Measurements from ENCODE around the gene SESN1.

Gene SESN1

DNA sequence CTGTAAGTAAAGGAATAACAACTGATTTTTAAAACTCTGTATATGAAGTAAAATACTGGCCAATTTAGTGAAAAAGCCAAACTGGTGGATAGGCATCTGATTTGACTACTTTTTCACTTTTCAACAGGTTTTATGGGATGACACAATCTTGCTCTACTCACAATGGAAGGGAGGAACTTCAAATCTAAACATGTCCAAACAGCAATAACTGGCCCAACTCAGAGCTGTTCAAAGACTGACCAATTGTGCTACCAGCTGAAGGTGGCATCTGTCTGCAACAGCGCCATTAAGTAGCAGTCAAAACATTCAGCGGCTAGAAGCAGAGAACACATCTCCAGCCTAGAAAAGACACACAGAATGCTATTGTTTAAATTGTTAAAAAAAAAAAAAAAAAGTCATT lies 44.6 kb downstream of the SESN1 start:
- TF ChIP-seq ZC3H10 (CRISPR knock-in tag; IDR thresholded peaks at IDR 0.05) (no peak), ZNF70 (CRISPR knock-in tag; IDR thresholded peaks at IDR 0.05) (no peak), CSDC2 (CRISPR knock-in tag; IDR thresholded peaks at IDR 0.05) (no peak), SNAI2 (CRISPR knock-in tag; IDR thresholded peaks at IDR 0.05) (no peak), ZNF8 (CRISPR knock-in tag; IDR thresholded peaks at IDR 0.05) (no peak), BACH2 (CRISPR knock-in tag; IDR thresholded peaks at IDR 0.05; ENCODE audit: borderline replicate concordance) (no peak)
- no peak for ATAC-seq

DNA sequence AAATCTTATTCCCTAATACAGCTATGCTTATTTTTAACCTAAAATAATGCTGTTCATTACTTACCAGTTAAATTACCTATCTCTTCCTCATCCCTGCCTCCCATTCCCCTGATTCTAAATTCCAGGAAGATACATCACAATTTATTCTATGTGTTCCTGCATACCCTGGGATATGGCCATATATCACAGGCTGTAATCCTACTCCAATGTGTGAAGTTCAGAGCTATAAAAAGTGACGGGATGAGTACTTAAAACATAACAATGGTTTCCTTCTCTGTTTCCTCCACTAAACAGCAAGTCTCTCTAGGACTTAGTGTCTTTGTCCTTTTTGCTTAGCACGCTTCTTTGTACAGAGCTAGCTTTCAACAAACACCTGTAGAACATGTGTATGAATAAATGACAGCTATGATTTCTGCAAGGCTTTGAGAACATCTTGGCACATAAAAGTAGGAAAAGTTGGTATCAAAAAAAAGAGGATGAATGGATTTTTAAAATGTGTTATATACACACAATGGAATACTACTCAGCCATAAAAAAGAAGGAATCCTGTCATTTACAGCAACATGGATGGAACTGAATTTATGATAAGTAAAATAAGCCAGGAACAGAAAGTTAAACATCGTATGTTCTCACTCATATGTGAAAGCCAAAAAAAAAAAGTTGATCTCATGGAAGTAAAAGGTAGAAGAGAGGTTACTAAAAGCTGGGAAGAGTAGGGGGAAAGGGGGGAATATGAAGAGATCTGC lies 45.8 kb downstream of the SESN1 start:
- TF ChIP-seq ZNF70 (CRISPR knock-in tag; IDR thresholded peaks at IDR 0.05), result no peak
- TF ChIP-seq BACH2 (CRISPR knock-in tag; IDR thresholded peaks at IDR 0.05; ENCODE audit: borderline replicate concordance), result no peak
- no peak for TF ChIP-seq TCF4 (CRISPR knock-in tag; IDR thresholded peaks at IDR 0.05; ENCODE audit: borderline replicate concordance)
- no peak for TF ChIP-seq ISL1 (CRISPR knock-in tag; IDR thresholded peaks at IDR 0.05)
- TF ChIP-seq ZC3H10 (CRISPR knock-in tag; IDR thresholded peaks at IDR 0.05), result no peak
- TF ChIP-seq ESRRG (CRISPR knock-in tag; IDR thresholded peaks at IDR 0.05), result no peak
- TF ChIP-seq, protein P1, sequence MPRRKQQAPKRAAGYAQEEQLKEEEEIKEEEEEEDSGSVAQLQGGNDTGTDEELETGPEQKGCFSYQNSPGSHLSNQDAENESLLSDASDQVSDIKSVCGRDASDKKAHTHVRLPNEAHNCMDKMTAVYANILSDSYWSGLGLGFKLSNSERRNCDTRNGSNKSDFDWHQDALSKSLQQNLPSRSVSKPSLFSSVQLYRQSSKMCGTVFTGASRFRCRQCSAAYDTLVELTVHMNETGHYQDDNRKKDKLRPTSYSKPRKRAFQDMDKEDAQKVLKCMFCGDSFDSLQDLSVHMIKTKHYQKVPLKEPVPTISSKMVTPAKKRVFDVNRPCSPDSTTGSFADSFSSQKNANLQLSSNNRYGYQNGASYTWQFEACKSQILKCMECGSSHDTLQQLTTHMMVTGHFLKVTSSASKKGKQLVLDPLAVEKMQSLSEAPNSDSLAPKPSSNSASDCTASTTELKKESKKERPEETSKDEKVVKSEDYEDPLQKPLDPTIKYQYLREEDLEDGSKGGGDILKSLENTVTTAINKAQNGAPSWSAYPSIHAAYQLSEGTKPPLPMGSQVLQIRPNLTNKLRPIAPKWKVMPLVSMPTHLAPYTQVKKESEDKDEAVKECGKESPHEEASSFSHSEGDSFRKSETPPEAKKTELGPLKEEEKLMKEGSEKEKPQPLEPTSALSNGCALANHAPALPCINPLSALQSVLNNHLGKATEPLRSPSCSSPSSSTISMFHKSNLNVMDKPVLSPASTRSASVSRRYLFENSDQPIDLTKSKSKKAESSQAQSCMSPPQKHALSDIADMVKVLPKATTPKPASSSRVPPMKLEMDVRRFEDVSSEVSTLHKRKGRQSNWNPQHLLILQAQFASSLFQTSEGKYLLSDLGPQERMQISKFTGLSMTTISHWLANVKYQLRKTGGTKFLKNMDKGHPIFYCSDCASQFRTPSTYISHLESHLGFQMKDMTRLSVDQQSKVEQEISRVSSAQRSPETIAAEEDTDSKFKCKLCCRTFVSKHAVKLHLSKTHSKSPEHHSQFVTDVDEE (CRISPR knock-in tag; IDR thresholded peaks at IDR 0.05), result no peak
- no peak for TF ChIP-seq ZFP30 (CRISPR knock-in tag; IDR thresholded peaks at IDR 0.05)
- TF ChIP-seq, protein P2, sequence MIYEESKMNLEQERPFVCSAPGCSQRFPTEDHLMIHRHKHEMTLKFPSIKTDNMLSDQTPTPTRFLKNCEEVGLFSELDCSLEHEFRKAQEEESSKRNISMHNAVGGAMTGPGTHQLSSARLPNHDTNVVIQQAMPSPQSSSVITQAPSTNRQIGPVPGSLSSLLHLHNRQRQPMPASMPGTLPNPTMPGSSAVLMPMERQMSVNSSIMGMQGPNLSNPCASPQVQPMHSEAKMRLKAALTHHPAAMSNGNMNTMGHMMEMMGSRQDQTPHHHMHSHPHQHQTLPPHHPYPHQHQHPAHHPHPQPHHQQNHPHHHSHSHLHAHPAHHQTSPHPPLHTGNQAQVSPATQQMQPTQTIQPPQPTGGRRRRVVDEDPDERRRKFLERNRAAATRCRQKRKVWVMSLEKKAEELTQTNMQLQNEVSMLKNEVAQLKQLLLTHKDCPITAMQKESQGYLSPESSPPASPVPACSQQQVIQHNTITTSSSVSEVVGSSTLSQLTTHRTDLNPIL (CRISPR knock-in tag; IDR thresholded peaks at IDR 0.05; ENCODE audit: low read depth), result no peak
- no peak for TF ChIP-seq ARNTL (CRISPR knock-in tag; IDR thresholded peaks at IDR 0.05; ENCODE audit: borderline replicate concordance, low read depth)
- ATAC-seq, result no peak

DNA sequence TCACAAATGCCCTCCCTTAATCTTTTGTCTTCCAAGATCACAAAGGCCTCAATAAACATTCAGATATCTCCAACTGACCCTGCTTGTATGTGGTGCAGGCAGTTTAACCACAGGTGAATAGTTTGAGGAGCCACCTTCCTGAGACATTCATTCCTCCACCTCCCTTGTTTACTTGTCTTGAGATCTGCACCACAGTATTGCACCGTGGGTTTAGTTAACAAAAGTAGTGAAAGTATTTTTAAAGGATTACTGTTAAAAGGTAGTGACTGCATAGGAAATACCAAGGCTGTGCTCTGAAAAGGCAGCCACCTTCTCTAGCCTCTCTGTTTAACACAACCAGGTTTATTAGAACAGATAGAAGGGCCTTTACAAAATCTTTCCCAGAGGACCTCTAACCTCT lies 46.5 kb downstream of the SESN1 start:
- ATAC-seq, result no peak
- no peak for TF ChIP-seq ZFP30 (CRISPR knock-in tag; IDR thresholded peaks at IDR 0.05)
- no peak for TF ChIP-seq ZNF70 (CRISPR knock-in tag; IDR thresholded peaks at IDR 0.05)
- TF ChIP-seq, protein P3, sequence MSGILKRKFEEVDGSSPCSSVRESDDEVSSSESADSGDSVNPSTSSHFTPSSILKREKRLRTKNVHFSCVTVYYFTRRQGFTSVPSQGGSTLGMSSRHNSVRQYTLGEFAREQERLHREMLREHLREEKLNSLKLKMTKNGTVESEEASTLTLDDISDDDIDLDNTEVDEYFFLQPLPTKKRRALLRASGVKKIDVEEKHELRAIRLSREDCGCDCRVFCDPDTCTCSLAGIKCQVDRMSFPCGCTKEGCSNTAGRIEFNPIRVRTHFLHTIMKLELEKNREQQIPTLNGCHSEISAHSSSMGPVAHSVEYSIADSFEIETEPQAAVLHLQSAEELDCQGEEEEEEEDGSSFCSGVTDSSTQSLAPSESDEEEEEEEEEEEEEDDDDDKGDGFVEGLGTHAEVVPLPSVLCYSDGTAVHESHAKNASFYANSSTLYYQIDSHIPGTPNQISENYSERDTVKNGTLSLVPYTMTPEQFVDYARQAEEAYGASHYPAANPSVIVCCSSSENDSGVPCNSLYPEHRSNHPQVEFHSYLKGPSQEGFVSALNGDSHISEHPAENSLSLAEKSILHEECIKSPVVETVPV (CRISPR knock-in tag; IDR thresholded peaks at IDR 0.05), result no peak
- no peak for TF ChIP-seq ZNF565 (CRISPR knock-in tag; conservative IDR thresholded peaks at IDR 0.05; ENCODE audit: low read depth)
- TF ChIP-seq GLIS3 (CRISPR knock-in tag; IDR thresholded peaks at IDR 0.05), result no peak
- no peak for TF ChIP-seq ZC3H10 (CRISPR knock-in tag; IDR thresholded peaks at IDR 0.05)
- TF ChIP-seq, protein P2 (CRISPR knock-in tag; IDR thresholded peaks at IDR 0.05; ENCODE audit: low read depth), result no peak
- TF ChIP-seq TCF4 (CRISPR knock-in tag; IDR thresholded peaks at IDR 0.05; ENCODE audit: borderline replicate concordance), result no peak
- TF ChIP-seq CSDC2 (CRISPR knock-in tag; IDR thresholded peaks at IDR 0.05), result no peak
- TF ChIP-seq, protein P4, sequence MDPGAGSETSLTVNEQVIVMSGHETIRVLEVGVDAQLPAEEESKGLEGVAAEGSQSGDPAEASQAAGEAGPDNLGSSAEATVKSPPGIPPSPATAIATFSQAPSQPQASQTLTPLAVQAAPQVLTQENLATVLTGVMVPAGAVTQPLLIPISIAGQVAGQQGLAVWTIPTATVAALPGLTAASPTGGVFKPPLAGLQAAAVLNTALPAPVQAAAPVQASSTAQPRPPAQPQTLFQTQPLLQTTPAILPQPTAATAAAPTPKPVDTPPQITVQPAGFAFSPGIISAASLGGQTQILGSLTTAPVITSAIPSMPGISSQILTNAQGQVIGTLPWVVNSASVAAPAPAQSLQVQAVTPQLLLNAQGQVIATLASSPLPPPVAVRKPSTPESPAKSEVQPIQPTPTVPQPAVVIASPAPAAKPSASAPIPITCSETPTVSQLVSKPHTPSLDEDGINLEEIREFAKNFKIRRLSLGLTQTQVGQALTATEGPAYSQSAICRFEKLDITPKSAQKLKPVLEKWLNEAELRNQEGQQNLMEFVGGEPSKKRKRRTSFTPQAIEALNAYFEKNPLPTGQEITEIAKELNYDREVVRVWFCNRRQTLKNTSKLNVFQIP (CRISPR knock-in tag; IDR thresholded peaks at IDR 0.05; ENCODE audit: borderline replicate concordance, low read depth), result no peak
- TF ChIP-seq, protein P1 (CRISPR knock-in tag; IDR thresholded peaks at IDR 0.05), result no peak
- no peak for TF ChIP-seq ZNF8 (CRISPR knock-in tag; IDR thresholded peaks at IDR 0.05)
- TF ChIP-seq BACH2 (CRISPR knock-in tag; IDR thresholded peaks at IDR 0.05; ENCODE audit: borderline replicate concordance), result no peak
- TF ChIP-seq SNAI2 (CRISPR knock-in tag; IDR thresholded peaks at IDR 0.05), result no peak
- no peak for TF ChIP-seq OSR1 (CRISPR knock-in tag; IDR thresholded peaks at IDR 0.05)
- no peak for TF ChIP-seq ARNTL (CRISPR knock-in tag; IDR thresholded peaks at IDR 0.05; ENCODE audit: borderline replicate concordance, low read depth)
